Small intestine (tissue), 7 donors: ENCODE data around the gene LMBR1L. TPM values are rescaled to one million over a fixed set of nuclear protein-coding genes. Genes with fewer than 3 reads are reported as not detected.
A peak's percentile ranks its signal among the peaks of the same experiment; 100 is the strongest.

Source experiments
- DNase-seq, 2 donors: peaks; one replicate each; pipeline versions ENCODE4 v3.0.0 to v3.0.0-alpha.2; 2013
- FAIRE-seq: peaks from 2 replicates; lab custom pipeline; 2012; peaks lifted over from hg19 to GRCh38; lab: Jason Lieb, UNC
- H3K27ac ChIP-seq, 3 donors: one replicate each; pipeline ENCODE4 v1.5.1; 2013; ENCODE audit warnings: low read length in 2 of 3, mild to moderate bottlenecking in 2 of 3, control low read depth in 1 of 3, inconsistent platforms in 1 of 3, low read depth in 1 of 3, moderate library complexity in 1 of 3
- H3K27me3 ChIP-seq, 3 donors: one replicate each; pipeline ENCODE4 v1.6.1; 2013; ENCODE audit warnings: low read length in 3 of 3, inconsistent platforms in 1 of 3; ENCODE audit not compliant: control insufficient read depth in 3 of 3, insufficient read depth in 3 of 3
- H3K36me3 ChIP-seq, 3 donors: one replicate each; pipeline ENCODE4 v1.6.1; 2013; ENCODE audit warnings: low read length in 3 of 3, inconsistent platforms in 1 of 3, low read depth in 1 of 3, mild to moderate bottlenecking in 1 of 3, moderate library complexity in 1 of 3; ENCODE audit not compliant: control insufficient read depth in 3 of 3, insufficient read depth in 2 of 3
- H3K4me1 ChIP-seq, 3 donors: one replicate each; pipeline ENCODE4 v1.6.1; 2013; ENCODE audit warnings: low read length in 2 of 3, inconsistent platforms in 1 of 3, low read depth in 1 of 3, mild to moderate bottlenecking in 1 of 3, moderate library complexity in 1 of 3; ENCODE audit not compliant: control insufficient read depth in 3 of 3, insufficient read depth in 2 of 3
- H3K4me3 ChIP-seq, 3 donors: one replicate each; pipeline ENCODE4 v1.5.1; 2013; ENCODE audit warnings: low read length in 3 of 3, control low read depth in 1 of 3, inconsistent platforms in 1 of 3, low read depth in 1 of 3, mild to moderate bottlenecking in 1 of 3, moderate library complexity in 1 of 3
- H3K9me3 ChIP-seq, 2 donors: one replicate each; pipeline ENCODE4 v1.6.1; 2013; ENCODE audit warnings: low read depth in 1 of 2, low read length in 1 of 2; ENCODE audit not compliant: control insufficient read depth in 2 of 2, insufficient read depth in 1 of 2
- WGBS, 3 donors: extraction: QIAGEN DNeasy Blood & Tissue Kit; methylation state at CpG; one replicate each; pipeline ENCODE4 v1.1.7; 2013; 5-methylcytosine and 5-hydroxymethylcytosine counted together
- polyA plus RNA-seq, 4 donors: library from polyadenylated mRNA; stranded (reverse) in 3 of 4; unstranded in 1 of 4; fragments of 200-250 nt in 3 of 4; fragments of 120-200 nt in 1 of 4; gene quantifications; one replicate each; pipeline versions ENCODE4 v1.2.1 to v1.2.3, GENCODE V29; 2013
- donor health status: healthy with polysubstance abuse.
- donor health status: control.
- donor health status: control.
- donor health status: Bipolar disorder and iron deficiency.
- donor health status: healthy.

The LMBR1L gene
- polyA plus RNA-seq, 4 donors, result 27.6 to 110 (median 81.8) TPM

DNA sequence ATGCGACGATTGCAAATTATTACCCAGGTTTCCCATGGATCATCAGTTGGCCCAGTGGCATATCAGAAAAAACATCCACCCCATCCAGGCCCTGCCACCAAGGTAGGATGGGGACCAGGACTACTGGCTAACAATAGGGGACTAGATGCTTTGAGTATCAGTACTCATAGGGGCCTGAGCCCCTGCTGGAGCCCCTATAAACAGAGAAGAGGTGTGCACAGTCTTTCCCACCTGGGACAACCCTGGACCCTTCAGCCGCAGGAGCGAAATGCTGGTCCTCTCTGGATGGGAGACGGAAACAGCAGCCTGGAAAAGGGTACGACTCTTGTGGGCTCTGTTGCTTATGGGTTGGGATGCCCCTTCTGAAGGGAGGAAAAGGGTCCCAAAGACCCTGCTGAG, 21.7 kb downstream of the LMBR1L start:
- DNase-seq, result no peak
- H3K4me3 ChIP-seq, result no peak overlapping the region
- whole genome bisulfite sequencing, 3 donors, result 49 to 58% (median 56%) methylated on average over 6 of the region's 6 CpGs
- peaks cover 0 to 31% (median 3%) of the 10 kb centered on the region in 3 donors for H3K4me1 ChIP-seq
- peaks cover 9 to 57% (median 16%) of the 10 kb centered on the region in 3 donors for H3K27me3 ChIP-seq
- peaks cover 0 to 2% of the 10 kb centered on the region in 2 donors for H3K9me3 ChIP-seq
- no peaks in the 10 kb centered on the region for H3K36me3 ChIP-seq
- no peak for FAIRE-seq
- H3K27ac ChIP-seq, result no peak overlapping the region

DNA sequence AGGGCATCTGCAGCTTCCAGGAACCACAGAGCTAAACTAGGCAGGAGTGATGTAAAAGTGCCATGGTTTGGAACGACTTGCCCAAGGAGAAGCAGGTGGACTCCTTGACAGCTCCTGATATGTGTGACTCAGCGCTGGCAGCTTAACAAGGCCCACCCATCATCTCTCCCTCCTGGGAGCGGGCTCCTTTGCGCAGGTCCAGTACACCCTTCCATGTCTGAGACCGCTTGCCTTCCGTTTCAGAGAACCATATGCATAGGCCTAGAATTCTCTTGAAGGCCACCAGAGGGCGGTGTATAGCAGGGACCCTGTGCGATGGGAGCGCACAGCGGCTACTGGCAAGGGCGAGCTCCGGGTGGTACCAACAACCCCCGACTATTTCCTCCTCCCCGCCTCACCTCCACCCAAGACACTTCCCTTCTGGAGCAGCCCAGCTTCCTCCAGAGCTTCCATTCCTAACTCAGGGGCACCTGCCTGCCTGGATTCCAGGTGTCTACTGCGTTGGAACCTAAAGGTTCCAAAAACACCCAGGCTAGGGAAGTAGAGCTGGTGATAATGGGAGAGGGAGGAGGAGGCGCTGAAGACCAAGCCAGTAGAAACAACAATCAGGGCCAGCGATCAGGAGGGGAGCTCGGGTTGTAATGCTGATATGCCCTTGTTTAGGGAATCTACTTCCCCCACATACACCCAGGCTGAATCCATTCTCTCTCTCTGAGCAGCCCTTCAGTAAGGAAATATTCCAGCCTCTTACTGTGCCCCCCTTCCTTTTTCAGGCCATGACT, 22.3 kb downstream of the LMBR1L start:
- DNase-seq, result peak; percentile 80 to 89
- H3K4me1 ChIP-seq, result peaks cover 0 to 26% (median 3%) of the 10 kb centered on the region in 3 donors
- no peaks in the 10 kb centered on the region for H3K36me3 ChIP-seq
- peaks cover 9 to 51% (median 13%) of the 10 kb centered on the region in 3 donors for H3K27me3 ChIP-seq
- H3K4me3 ChIP-seq, result no peak overlapping the region
- WGBS, 3 donors, result 1 to 3% (median 2%) methylated on average over 16 to 18 of the region's 18 CpGs
- no peak overlapping the region for H3K27ac ChIP-seq
- FAIRE-seq, result no peak
- peaks cover 0 to 2% of the 10 kb centered on the region in 2 donors for H3K9me3 ChIP-seq

DNA sequence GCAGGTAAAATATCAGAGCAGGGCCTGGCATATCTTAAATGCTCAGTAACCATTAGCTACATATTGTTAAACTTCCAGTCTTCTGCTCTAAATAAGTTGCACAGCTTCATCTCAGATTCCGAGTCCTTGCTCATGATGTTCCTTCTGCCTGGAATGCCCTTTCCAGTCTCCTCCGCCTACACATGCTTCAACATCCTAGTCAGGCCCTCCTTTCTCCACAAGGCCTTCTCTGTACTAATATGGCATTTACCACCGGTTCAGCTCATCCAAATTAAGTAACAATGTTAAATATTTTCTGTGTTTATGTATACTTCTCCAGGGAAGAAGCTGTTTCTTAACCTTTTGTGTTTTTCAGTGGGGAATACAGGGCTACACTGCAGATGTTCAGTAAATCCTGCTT, 24.5 kb downstream of the LMBR1L start:
- no peak overlapping the region for H3K4me3 ChIP-seq
- WGBS, 3 donors, result 77 to 84% (median 82%) methylated on average over 3 of the region's 3 CpGs
- no peaks in the 10 kb centered on the region for H3K36me3 ChIP-seq
- FAIRE-seq (no peak), DNase-seq (no peak)
- peaks cover 3 to 32% (median 10%) of the 10 kb centered on the region in 3 donors for H3K27me3 ChIP-seq
- peaks cover 0 to 13% (median 3%) of the 10 kb centered on the region in 3 donors for H3K4me1 ChIP-seq
- H3K27ac ChIP-seq, result no peak overlapping the region
- H3K9me3 ChIP-seq, result peaks cover 0 to 2% of the 10 kb centered on the region in 2 donors

DNA sequence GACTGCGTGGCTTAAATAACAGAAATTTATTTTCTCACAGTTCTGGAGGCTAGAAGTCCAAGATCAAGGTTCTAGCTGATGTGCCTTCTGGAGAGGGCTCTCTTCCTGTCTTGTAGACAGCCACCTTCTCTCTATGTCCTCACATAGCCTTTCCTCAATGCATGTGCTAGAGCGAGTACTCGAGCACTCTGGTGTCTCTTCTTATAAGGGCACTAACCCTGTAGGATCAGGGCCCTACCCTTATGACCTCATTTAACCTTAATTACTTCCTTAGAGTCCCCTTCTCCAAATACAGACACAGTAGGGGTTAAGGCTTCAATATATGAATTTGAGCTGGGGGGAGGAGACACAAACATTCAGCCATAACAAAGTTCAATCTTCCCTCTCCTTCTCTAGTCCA, 26.2 kb downstream of the LMBR1L start:
- FAIRE-seq (no peak), DNase-seq (no peak)
- Histone ChIP-seq H3K4me1 (peaks cover 0 to 6% (median 0%) of the 10 kb centered on the region in 3 donors), H3K36me3 (no peaks in the 10 kb centered on the region), H3K4me3 (no peak overlapping the region), H3K9me3 (no peaks in the 10 kb centered on the region), H3K27ac (no peak overlapping the region), H3K27me3 (peaks cover 0 to 16% (median 3%) of the 10 kb centered on the region in 3 donors)
- WGBS, 3 donors, result 97 to 100% (median 99%) methylated on average over 3 of the region's 3 CpGs

DNA sequence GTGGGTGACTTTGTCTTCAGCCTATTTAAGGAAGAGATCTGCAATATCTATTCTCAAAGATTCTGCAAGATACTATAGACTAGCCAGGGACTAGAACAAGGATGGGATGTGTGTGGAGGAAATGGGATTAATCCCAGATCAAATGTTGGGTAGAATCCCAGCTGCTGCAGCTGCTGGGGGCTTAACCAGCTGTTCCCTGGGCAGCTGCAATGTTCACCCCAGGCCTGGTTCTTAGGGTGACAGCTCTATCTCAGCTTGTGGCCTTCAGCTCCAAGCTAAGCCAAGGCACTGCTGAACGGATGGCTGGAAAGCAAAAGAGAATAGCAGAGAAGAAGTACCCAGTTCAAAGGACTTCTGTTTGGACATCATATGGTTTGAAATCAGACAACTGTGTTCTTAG, 30.9 kb downstream of the LMBR1L start:
- Histone ChIP-seq H3K36me3 (no peaks in the 10 kb centered on the region), H3K27ac (no peak overlapping the region), H3K4me1 (no peaks in the 10 kb centered on the region), H3K27me3 (peaks cover 0 to 4% (median 0%) of the 10 kb centered on the region in 3 donors), H3K9me3 (no peaks in the 10 kb centered on the region), H3K4me3 (no peak overlapping the region)
- DNase-seq (no peak), FAIRE-seq (no peak)
- 42 to 62% (median 59%) methylated on average over 1 of the region's 1 CpG for WGBS, 3 donors

DNA sequence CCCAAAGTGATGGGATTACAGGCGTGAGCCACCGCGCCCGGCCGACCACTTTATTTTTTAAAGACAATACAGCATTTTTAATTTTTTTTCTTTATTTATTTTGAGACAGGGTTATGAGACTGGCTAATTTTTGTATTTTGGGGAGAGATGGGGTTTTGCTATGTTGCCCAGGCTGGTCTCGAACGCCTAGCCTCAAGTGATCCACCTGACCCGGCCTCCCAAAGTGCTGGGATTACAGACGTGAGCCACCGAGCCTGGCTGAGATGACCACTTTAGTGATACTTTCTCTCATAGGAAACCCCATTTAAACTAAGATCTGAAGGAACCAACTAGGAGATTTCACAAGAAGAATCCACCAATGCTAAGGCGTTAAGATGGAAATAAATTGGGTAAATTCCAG, 39.7 kb downstream of the LMBR1L start:
- H3K4me3 ChIP-seq, result no peak overlapping the region
- FAIRE-seq, result no peak
- H3K36me3 ChIP-seq, result no peaks in the 10 kb centered on the region
- DNase-seq, result no peak
- peaks cover 0 to 13% (median 4%) of the 10 kb centered on the region in 3 donors for H3K4me1 ChIP-seq
- H3K27me3 ChIP-seq, result peaks cover 0 to 6% (median 0%) of the 10 kb centered on the region in 3 donors
- H3K9me3 ChIP-seq, result no peaks in the 10 kb centered on the region
- no peak overlapping the region for H3K27ac ChIP-seq
- 93 to 94% (median 93%) methylated on average over 11 of the region's 11 CpGs for WGBS, 3 donors

DNA sequence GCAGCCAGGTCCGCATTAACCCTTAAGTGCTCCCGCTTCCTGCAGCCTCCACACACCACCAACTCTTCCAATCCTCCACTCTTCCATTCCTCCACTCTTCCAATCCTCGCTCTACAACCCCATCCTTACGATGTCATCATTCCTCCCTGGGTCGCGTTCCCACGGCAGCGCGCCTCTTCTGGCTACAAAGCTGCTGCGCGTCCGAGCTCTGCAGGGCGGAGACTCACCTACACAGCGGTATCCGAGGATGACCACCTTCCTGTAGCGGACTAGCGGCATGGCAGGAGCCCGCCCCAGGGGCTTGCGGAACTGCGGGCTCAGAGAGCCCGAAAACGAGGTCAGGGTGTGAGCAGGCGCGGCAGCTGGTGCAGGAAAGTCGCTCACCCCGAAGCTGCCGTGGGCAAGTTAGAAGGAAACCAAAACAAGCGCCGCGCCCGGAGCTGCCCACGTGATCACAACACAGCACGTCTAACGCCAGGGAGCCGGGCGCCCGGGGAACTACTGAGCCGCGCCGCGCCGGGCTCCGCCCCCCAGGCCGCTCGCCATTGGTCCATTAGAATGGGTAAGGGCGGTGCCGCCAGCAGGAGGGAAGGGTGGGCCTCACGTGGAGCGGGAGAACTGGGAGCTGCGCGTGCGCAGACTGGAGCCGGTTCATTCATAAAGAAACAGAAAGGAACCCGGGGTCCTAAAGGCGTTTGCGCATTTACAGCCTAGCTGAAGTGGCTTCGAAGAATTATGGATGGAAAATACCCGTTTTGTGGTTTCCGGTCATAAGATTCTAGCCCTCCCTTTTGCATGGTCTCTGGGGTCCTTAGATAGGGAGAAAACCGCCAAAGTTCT, 40.9 kb downstream of the LMBR1L start, which contains the start of gene RHEBL1:
Gene RHEBL1, minus strand, starts transcription at position 473 of the 840 bp plus-strand sequence. Its CDS starts 194 bp downstream, at position 279.
- Histone ChIP-seq H3K4me3 (peak within 1 kb of the TSS; percentile 43 to 85 (median 66)), H3K27me3 (peaks cover 0 to 6% (median 0%) of the 10 kb centered on the region in 3 donors), H3K4me1 (peaks cover 0 to 13% (median 4%) of the 10 kb centered on the region in 3 donors), H3K9me3 (no peaks in the 10 kb centered on the region), H3K27ac (peak within 1 kb of the TSS; percentile 46 to 84 (median 76)), H3K36me3 (no peaks in the 10 kb centered on the region)
- FAIRE-seq (no peak), DNase-seq (peak; percentile 99)
- WGBS, 3 donors, result 0 to 1% (median 0%) methylated on average over 59 to 60 of the region's 60 CpGs

DNA sequence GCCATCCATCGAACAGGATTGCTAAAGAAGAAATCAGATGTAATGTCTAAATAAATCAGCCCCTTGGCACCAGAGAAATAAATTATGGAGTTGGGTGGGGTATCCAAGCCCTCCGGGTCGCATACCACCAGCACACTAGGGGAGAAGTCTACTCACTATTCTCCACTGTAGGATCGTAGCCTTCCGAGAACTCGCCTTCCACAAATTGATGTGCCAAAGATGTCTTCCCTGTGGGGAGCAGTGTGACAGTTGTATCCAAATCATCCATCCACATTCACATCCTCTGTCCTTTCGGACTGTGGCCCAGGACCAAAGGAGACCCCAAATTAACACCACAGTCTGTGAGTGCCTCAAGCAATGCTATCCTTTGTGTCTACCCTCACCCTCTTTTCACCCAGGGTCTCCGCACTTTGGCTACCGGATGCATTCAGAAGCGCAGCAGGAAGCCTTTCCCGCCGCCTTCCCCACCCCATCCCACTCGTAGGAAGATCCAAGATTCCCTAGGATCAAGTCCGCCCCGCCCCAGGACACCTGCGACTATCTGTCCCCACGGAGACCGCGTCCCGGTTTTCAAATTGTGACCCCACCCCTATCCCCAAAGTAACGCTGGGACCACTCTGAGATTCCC, 41.7 kb downstream of the LMBR1L start:
- peak overlapping the region in 2 of 3 donors; percentile 76 to 84 for H3K27ac ChIP-seq
- DNase-seq, result no peak
- H3K4me3 ChIP-seq, result peak overlapping the region; percentile 43 to 85 (median 66)
- H3K4me1 ChIP-seq, result peaks cover 0 to 13% (median 4%) of the 10 kb centered on the region in 3 donors
- peaks cover 0 to 6% (median 0%) of the 10 kb centered on the region in 3 donors for H3K27me3 ChIP-seq
- 14 to 23% (median 22%) methylated on average over 21 of the region's 21 CpGs for WGBS, 3 donors
- H3K36me3 ChIP-seq, result no peaks in the 10 kb centered on the region
- FAIRE-seq, result no peak
- no peaks in the 10 kb centered on the region for H3K9me3 ChIP-seq
